Fibroblast of lung (primary cell): ENCODE results near the gene TMEM217. TPM values are rescaled to one million over a fixed set of nuclear protein-coding genes. Genes with fewer than 3 reads are reported as not detected.

ENCODE experiments used
- DNase-seq, 2 donors: peaks; one replicate each; pipeline versions ENCODE4 v3.0.0 to v3.0.0-alpha.2; 2010; ENCODE audit warnings: low read depth in 2 of 2
- H2AFZ ChIP-seq: 2 replicates; pipeline ENCODE4 v1.5.1; 2012; ENCODE audit warnings: low read length, control low read depth, inconsistent platforms
- H3K27ac ChIP-seq: 2 replicates; pipeline ENCODE4 v1.5.1; 2011; ENCODE audit warnings: low read length, control low read depth; ENCODE audit not compliant: insufficient read depth
- H3K27me3 ChIP-seq: 2 replicates; pipeline ENCODE4 v1.5.1; 2011; ENCODE audit warnings: mild to moderate bottlenecking, low read length; ENCODE audit not compliant: control insufficient read depth, insufficient read depth
- H3K36me3 ChIP-seq: 2 replicates; pipeline ENCODE4 v1.5.1; 2011; ENCODE audit warnings: low read length; ENCODE audit not compliant: control insufficient read depth, insufficient read depth
- H3K4me1 ChIP-seq: 2 replicates; pipeline ENCODE4 v1.5.1; 2011; ENCODE audit warnings: low read length; ENCODE audit not compliant: control insufficient read depth, insufficient read depth; ENCODE audit errors: extremely low read depth
- H3K4me2 ChIP-seq: 2 replicates; pipeline ENCODE4 v1.5.1; 2011; ENCODE audit warnings: low read length, control low read depth; ENCODE audit not compliant: insufficient read depth; ENCODE audit errors: extremely low read depth
- H3K4me3 ChIP-seq, 4 experiments: fragments of 200-600 bp in 1 of 4; sonication (generic) in 1 of 4; replicated peaks in 1 of 4; 2 replicates each; pipeline ENCODE4 v1.5.1; 2011 to 2016; ENCODE audit warnings: low read length in 4 of 4, low read depth in 3 of 4, mild to moderate bottlenecking in 3 of 4, control low read depth in 2 of 4, inconsistent platforms in 1 of 4, mixed read lengths in 1 of 4; ENCODE audit not compliant: insufficient read depth in 1 of 4; ENCODE audit errors: control extremely low read depth in 1 of 4
- H3K79me2 ChIP-seq: 2 replicates; pipeline ENCODE4 v1.5.1; 2012; ENCODE audit warnings: mild to moderate bottlenecking, low read length, inconsistent platforms; ENCODE audit not compliant: control insufficient read depth, insufficient read depth
- H3K9ac ChIP-seq: 2 replicates; pipeline ENCODE4 v1.5.1; 2011; ENCODE audit warnings: mild to moderate bottlenecking, low read length, control low read depth; ENCODE audit not compliant: insufficient read depth
- H3K9me3 ChIP-seq: 2 replicates; pipeline ENCODE4 v1.5.1; 2012; ENCODE audit warnings: low read depth, low read length; ENCODE audit not compliant: control insufficient read depth, insufficient read depth
- H4K20me1 ChIP-seq: 2 replicates; pipeline ENCODE4 v1.5.1; 2011; ENCODE audit warnings: low read length; ENCODE audit not compliant: control insufficient read depth, insufficient read depth; ENCODE audit errors: extremely low read depth
- EZH2 ChIP-seq: IDR thresholded peaks from 2 replicates; pipeline ENCODE4 v1.5.1; 2012; ENCODE audit warnings: low read length, control low read depth, mild to moderate bottlenecking; ENCODE audit errors: missing control alignments
- polyA plus RNA-seq, 2 donors: library from polyadenylated mRNA; depleted of rRNA in 1 of 2; stranded (reverse) in 1 of 2; unstranded in 1 of 2; fragments of >200 nt; gene quantifications; 2 replicates each; pipeline ENCODE4 v1.2.1, GENCODE V29; 2011 to 2012; ENCODE audit warnings: missing spikeins in 1 of 2
- total RNA-seq: library from RNA; depleted of rRNA; stranded (reverse); fragments of >200 nt; gene quantifications from 2 replicates; pipeline ENCODE4 v1.2.1, GENCODE V29; 2014
- TF ChIP-seq, protein P1 (sequence below), 2 donors: IDR thresholded peaks in 1 of 2; conservative IDR thresholded peaks in 1 of 2; 1 replicate in 1 of 2; 2 replicates in 1 of 2; pipeline ENCODE4 v1.5.1; 2011 to 2012; ENCODE audit warnings: low read length in 2 of 2, control low read depth in 1 of 2, inconsistent platforms in 1 of 2, low read depth in 1 of 2, mild to moderate bottlenecking in 1 of 2

The TMEM217 gene
- total and polyA plus RNA-seq, 2 donors (not counting 1 experiment from before 2014, with no cell fraction given): 3.1 to 4.0 TPM

DNA sequence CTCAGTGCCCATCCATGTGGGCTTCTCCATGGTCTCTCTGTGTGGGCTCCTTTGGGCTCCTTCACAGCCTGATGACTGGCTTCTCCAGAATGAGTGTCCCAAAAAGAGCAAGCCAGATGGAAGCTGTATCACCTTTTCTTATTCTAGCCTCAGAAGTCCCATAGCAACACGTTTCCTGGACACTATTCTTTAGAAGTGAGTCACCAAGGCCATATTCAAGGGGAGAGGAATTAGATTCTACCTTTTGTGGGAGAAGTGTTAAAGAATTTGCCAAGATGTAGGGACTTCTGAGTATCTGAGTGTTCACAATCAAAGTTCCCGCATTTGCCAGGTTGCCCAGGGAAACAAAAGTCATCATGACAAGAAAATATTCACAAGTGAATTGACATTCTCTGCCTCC lies 21.0 kb downstream of the TMEM217 start:
- no peak overlapping the region for H3K4me2 ChIP-seq
- peaks cover 5% of the 10 kb centered on the region for H3K4me1 ChIP-seq
- DNase-seq: peak in 1 of 2 donors; percentile 80
- H3K9me3 ChIP-seq: no peaks in the 10 kb centered on the region
- no peaks in the 10 kb centered on the region for H3K27me3 ChIP-seq
- H3K79me2 ChIP-seq: no peaks in the 10 kb centered on the region
- no peak overlapping the region for H3K9ac ChIP-seq
- no peaks in the 10 kb centered on the region for H3K36me3 ChIP-seq
- TF ChIP-seq EZH2: no peak
- TF ChIP-seq, protein P1, sequence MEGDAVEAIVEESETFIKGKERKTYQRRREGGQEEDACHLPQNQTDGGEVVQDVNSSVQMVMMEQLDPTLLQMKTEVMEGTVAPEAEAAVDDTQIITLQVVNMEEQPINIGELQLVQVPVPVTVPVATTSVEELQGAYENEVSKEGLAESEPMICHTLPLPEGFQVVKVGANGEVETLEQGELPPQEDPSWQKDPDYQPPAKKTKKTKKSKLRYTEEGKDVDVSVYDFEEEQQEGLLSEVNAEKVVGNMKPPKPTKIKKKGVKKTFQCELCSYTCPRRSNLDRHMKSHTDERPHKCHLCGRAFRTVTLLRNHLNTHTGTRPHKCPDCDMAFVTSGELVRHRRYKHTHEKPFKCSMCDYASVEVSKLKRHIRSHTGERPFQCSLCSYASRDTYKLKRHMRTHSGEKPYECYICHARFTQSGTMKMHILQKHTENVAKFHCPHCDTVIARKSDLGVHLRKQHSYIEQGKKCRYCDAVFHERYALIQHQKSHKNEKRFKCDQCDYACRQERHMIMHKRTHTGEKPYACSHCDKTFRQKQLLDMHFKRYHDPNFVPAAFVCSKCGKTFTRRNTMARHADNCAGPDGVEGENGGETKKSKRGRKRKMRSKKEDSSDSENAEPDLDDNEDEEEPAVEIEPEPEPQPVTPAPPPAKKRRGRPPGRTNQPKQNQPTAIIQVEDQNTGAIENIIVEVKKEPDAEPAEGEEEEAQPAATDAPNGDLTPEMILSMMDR (conservative IDR thresholded peaks at IDR 0.05 in 1 of 2, IDR thresholded peaks at IDR 0.05 in 1 of 2; ENCODE audit: low read depth in 1 of 2, low read length in 2 of 2): no peak
- H3K27ac ChIP-seq: no peak overlapping the region
- no peaks in the 10 kb centered on the region for H4K20me1 ChIP-seq
- H3K4me3 ChIP-seq: no peak overlapping the region
- no peak overlapping the region for H2AFZ ChIP-seq

GRCh38 chr6:37233541-37233940 lies 24.4 kb downstream of the TMEM217 start:
- no peak overlapping the region for H3K27ac ChIP-seq
- no peaks in the 10 kb centered on the region for H3K9me3 ChIP-seq
- no peaks in the 10 kb centered on the region for H3K36me3 ChIP-seq

DNA sequence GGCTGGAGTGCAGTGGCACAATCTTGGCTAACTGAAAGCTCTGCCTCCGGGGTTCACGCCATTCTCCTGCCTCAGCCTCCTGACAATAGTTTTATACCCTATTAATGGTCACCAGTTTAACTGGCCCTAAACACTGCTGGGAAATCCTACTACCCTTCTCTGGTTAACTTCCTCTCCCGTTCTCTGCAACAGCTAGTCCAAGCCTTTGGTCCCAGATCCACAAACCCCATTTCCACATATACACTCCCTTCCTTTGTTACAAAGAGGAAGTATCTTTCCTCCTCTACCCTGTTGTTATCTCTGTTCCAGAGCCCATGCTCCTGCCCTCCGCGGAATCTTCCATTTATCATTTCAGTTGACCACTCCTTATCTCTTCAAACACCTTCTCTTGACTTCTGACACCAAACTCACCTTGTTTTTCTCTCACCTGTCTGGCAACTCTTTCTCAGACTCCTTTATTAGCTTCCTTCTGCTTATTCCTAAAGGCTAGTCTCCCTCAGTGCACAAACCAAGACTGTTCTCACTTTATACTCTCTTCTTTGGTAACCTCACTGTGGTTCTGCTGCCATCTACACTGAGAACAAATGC lies 25.4 kb downstream of the TMEM217 start:
- no peaks in the 10 kb centered on the region for H4K20me1 ChIP-seq
- TF ChIP-seq, protein P1 (conservative IDR thresholded peaks at IDR 0.05 in 1 of 2, IDR thresholded peaks at IDR 0.05 in 1 of 2; ENCODE audit: low read depth in 1 of 2, low read length in 2 of 2): no peak
- TF ChIP-seq EZH2: no peak
- no peaks in the 10 kb centered on the region for H3K9me3 ChIP-seq
- H3K27ac ChIP-seq: no peak overlapping the region
- no peaks in the 10 kb centered on the region for H3K79me2 ChIP-seq
- H3K36me3 ChIP-seq: no peaks in the 10 kb centered on the region
- H3K9ac ChIP-seq: no peak overlapping the region
- no peak overlapping the region for H2AFZ ChIP-seq
- no peak overlapping the region for H3K4me2 ChIP-seq
- no peak overlapping the region for H3K4me3 ChIP-seq
- DNase-seq: no peak
- H3K4me1 ChIP-seq: no peaks in the 10 kb centered on the region
- H3K27me3 ChIP-seq: no peaks in the 10 kb centered on the region

More at GRCh38 chr6:37233541-37233940, 24.4 kb downstream of the TMEM217 start:
- DNase-seq: no peak
- Histone ChIP-seq H2AFZ (no peak overlapping the region), H3K9ac (no peak overlapping the region), H3K4me2 (no peak overlapping the region), H4K20me1 (no peaks in the 10 kb centered on the region), H3K4me3 (no peak overlapping the region), H3K27me3 (no peaks in the 10 kb centered on the region), H3K4me1 (no peaks in the 10 kb centered on the region), H3K79me2 (no peaks in the 10 kb centered on the region)
- TF ChIP-seq, protein P1 (conservative IDR thresholded peaks at IDR 0.05 in 1 of 2, IDR thresholded peaks at IDR 0.05 in 1 of 2; ENCODE audit: low read depth in 1 of 2, low read length in 2 of 2): no peak
- TF ChIP-seq EZH2: no peak
